Fibroblast of villous mesenchyme (primary cell): ENCODE data around the gene WFDC1. TPM values are rescaled to one million over a fixed set of nuclear protein-coding genes. Genes with fewer than 3 reads are reported as not detected.

Experiments
- DNase-seq: peaks from one replicate; pipeline ENCODE4 v3.0.0-alpha.2; 2010; ENCODE audit warnings: low read depth
- H3K4me3 ChIP-seq: 2 replicates; pipeline ENCODE4 v1.5.1; 2011; ENCODE audit warnings: low read depth, mild to moderate bottlenecking, low read length
- total RNA-seq: library from RNA; depleted of rRNA; stranded (reverse); fragments of >200 nt; gene quantifications from 2 replicates; pipeline ENCODE4 v1.2.3, GENCODE V29; 2012
- TF ChIP-seq, protein P1 (sequence below): IDR thresholded peaks from 2 replicates; pipeline ENCODE4 v1.5.1; 2012; ENCODE audit warnings: low read depth, mild to moderate bottlenecking, low read length; ENCODE audit not compliant: insufficient read depth

WFDC1 gene
- total RNA-seq, 1 donor, result 8.2 TPM

DNA sequence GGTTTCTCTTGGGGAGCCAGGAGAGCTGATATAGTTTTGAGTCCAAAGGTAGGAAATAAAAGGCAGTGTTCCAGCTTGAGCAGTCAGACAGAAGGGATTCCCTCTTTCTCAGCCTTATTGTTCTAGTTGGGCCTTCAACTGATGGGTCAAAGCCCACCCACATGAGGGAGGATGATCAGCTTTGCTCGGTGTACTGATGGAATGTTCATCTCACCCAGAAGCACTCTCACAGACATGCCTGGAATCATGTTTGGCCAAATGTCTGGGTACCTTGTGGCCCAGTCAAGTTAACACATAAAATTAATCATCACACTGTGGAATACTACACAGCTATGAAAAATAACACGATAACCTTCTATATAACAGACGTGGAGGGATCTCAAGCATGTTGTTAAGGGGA, 31.7 kb upstream of the WFDC1 start:
- H3K4me3 ChIP-seq, result no peak overlapping the region
- TF ChIP-seq, protein P1, sequence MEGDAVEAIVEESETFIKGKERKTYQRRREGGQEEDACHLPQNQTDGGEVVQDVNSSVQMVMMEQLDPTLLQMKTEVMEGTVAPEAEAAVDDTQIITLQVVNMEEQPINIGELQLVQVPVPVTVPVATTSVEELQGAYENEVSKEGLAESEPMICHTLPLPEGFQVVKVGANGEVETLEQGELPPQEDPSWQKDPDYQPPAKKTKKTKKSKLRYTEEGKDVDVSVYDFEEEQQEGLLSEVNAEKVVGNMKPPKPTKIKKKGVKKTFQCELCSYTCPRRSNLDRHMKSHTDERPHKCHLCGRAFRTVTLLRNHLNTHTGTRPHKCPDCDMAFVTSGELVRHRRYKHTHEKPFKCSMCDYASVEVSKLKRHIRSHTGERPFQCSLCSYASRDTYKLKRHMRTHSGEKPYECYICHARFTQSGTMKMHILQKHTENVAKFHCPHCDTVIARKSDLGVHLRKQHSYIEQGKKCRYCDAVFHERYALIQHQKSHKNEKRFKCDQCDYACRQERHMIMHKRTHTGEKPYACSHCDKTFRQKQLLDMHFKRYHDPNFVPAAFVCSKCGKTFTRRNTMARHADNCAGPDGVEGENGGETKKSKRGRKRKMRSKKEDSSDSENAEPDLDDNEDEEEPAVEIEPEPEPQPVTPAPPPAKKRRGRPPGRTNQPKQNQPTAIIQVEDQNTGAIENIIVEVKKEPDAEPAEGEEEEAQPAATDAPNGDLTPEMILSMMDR, result no peak

GRCh38 chr16:84266451-84266850, 28.2 kb upstream of the WFDC1 start:
- no peak overlapping the region for H3K4me3 ChIP-seq
- TF ChIP-seq, protein P1, result no peak
- peak; percentile 68 for DNase-seq

More for the DNA sequence above, 31.7 kb upstream of the WFDC1 start:
- no peak for DNase-seq

DNA sequence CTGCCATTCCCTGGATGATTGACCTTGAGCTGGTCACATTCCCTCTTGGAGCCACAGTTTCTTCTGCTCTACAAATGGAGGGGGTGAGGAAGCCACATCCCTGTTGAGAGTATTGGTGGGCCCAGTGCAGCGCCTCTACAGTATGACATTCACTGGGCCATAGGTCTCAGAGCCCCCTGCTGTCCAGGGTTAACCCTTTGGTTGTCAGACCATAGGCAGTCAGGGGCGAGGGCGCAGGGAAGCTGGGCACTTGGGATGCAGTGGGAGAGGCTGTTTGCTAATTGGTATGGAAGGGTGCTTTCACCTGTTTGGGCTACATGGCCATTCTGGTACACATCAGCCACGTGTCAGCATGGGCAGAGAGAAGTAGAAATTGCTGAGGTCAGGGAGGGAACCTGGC, 27.3 kb upstream of the WFDC1 start:
- no peak overlapping the region for H3K4me3 ChIP-seq
- no peak for DNase-seq
- TF ChIP-seq, protein P1, result no peak

DNA sequence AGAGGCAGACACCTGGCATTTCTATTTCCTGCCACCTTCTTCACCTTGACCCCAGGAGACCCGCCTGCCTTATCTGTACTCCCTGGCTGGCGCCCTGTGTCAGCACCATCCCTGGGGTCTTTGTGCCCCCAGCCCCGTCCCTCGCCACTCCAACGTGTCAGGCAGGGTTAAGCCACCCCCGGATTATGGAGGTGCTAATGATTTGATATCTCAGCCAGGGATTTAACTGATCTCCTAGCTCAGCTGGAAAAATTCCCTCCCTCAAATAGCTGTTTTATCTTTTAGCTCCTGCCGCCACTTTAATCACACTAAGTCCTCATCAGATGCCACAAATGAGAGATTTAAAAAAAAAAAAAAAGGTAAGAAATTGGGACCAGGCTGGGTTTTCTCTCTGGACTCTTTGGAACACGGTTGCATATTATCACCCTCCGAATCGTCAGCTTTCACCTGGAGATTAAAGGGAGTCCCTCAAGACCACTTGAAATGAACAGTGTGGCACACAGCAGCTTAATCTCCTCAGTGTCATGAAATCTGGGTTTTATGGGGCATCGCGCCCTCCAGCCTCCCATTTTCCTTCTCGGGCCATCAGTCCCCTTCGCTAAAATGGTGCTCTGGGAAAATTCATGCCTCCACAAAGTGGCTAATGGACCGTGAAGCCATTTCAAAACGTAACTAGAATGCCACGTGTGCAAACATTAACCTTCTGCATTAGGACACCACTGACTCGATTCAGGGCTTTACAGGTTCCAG, 26.2 kb upstream of the WFDC1 start:
- no peak overlapping the region for H3K4me3 ChIP-seq
- no peak for DNase-seq
- TF ChIP-seq, protein P1, result no peak

DNA sequence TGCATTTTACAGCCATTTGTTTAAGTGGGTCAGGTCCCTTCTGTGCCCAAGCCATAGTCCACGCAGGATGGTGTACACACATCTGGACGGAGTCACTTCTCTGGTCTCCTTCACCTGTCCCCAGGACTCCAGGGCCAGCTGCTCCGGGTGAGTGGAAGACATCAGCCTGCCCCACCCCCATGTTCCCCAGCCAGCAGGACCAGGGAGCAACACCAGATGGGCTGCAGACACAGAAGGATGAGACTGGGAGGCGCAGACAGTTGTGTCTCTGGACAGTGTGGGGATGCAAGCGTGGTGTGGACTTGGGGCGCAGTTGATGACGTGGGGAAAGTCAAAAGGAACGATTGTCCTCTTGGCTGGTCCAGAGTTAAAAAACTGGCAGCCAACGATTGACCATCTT, 24.6 kb upstream of the WFDC1 start:
- TF ChIP-seq, protein P1, result no peak
- no peak overlapping the region for H3K4me3 ChIP-seq
- no peak for DNase-seq

- no peak overlapping the region for H3K4me3 ChIP-seq
- TF ChIP-seq, protein P1, result no peak
- no peak for DNase-seq
Measured at GRCh38 chr16:84270531-84270930, 24.1 kb upstream of the WFDC1 start.

GRCh38 chr16:84271037-84271436, 23.6 kb upstream of the WFDC1 start:
- no peak overlapping the region for H3K4me3 ChIP-seq
- TF ChIP-seq, protein P1, result no peak
- no peak for DNase-seq
